ENCODE results near the gene FYB1. TPM values are rescaled to one million over a fixed set of nuclear protein-coding genes. Genes with fewer than 3 reads are reported as not detected.

FYB1 gene
- total RNA-seq, 2 experiments from 2014 or later = 0.16 TPM; not detected in 1

- no peaks in the 10 kb centered on the region for H3K36me3 ChIP-seq (ENCODE audit: insufficient read depth, low read length)
- no peak overlapping the region for H3K4me3 ChIP-seq (ENCODE audit: low read depth, low read length, poor library complexity, severe bottlenecking)
- no peaks in the 10 kb centered on the region for H4K20me1 ChIP-seq (ENCODE audit: insufficient read depth, low read length)
- intact Hi-C loops (cut with micrococcal nuclease; ENCODE audit: unreplicated experiment) = no loop called here
- H3K4me1 ChIP-seq (ENCODE audit: insufficient read depth, low read length, poor library complexity, severe bottlenecking) = no peaks in the 10 kb centered on the region
- no peaks in the 10 kb centered on the region for H3K9me3 ChIP-seq (ENCODE audit: low read length)
- ChIA-PET CTCF (ENCODE audit: unreplicated experiment) (no interaction called here), POLR2A (interaction anchor here (0.5 kb wide), 1 partner anchor 40 kb away, joined by 3 read pairs; no protein-coding TSS in a partner anchor)
- H3K79me2 ChIP-seq (ENCODE audit: insufficient read depth, low read depth, low read length) = no peaks in the 10 kb centered on the region
- BruUV-seq (replicated peaks) = no TSS peak
- TF ChIP-seq CTCF (conservative IDR thresholded peaks at IDR 0.05; ENCODE audit: low read length) (no peak), EZH2phosphoT487 (IDR thresholded peaks at IDR 0.05; ENCODE audit: borderline replicate concordance, low read depth, low read length) (no peak)
- no peak overlapping the region for H3K27ac ChIP-seq (ENCODE audit: low read depth, low read length, poor library complexity, severe bottlenecking)
- no peaks in the 10 kb centered on the region for H3K9me2 ChIP-seq (ENCODE audit: insufficient read depth, low read length)
- no peak for DNase-seq (ENCODE audit: low spot score)
- no peak overlapping the region for H3K4me2 ChIP-seq (ENCODE audit: low read length)
- H2AFZ ChIP-seq (ENCODE audit: low read length) = no peak overlapping the region
Observed at GRCh38 chr5:39115644-39116343, 103.6 kb downstream of the FYB1 start.

GRCh38 chr5:39114155-39114554 lies 105.2 kb downstream of the FYB1 start:
- CTCF ChIA-PET (ENCODE audit: unreplicated experiment) = no interaction called here
- no peak overlapping the region for H3K4me3 ChIP-seq (ENCODE audit: low read depth, low read length, poor library complexity, severe bottlenecking)
- no peak for DNase-seq (ENCODE audit: low spot score)
- no peaks in the 10 kb centered on the region for H3K79me2 ChIP-seq (ENCODE audit: insufficient read depth, low read depth, low read length)
- no peaks in the 10 kb centered on the region for H3K4me1 ChIP-seq (ENCODE audit: insufficient read depth, low read length, poor library complexity, severe bottlenecking)
- POLR2A ChIA-PET = no interaction called here
- no peak overlapping the region for H3K27ac ChIP-seq (ENCODE audit: low read depth, low read length, poor library complexity, severe bottlenecking)
- TF ChIP-seq CTCF (conservative IDR thresholded peaks at IDR 0.05; ENCODE audit: low read length) (no peak), EZH2phosphoT487 (IDR thresholded peaks at IDR 0.05; ENCODE audit: borderline replicate concordance, low read depth, low read length) (no peak)
- no peaks in the 10 kb centered on the region for H3K9me3 ChIP-seq (ENCODE audit: low read length)
- intact Hi-C loops (cut with micrococcal nuclease; ENCODE audit: unreplicated experiment) = no loop called here
- H3K36me3 ChIP-seq (ENCODE audit: insufficient read depth, low read length) = no peaks in the 10 kb centered on the region
- no TSS peak for BruUV-seq (replicated peaks)
- no peak overlapping the region for H3K4me2 ChIP-seq (ENCODE audit: low read length)
- no peak overlapping the region for H2AFZ ChIP-seq (ENCODE audit: low read length)
- no peaks in the 10 kb centered on the region for H4K20me1 ChIP-seq (ENCODE audit: insufficient read depth, low read length)
- H3K9me2 ChIP-seq (ENCODE audit: insufficient read depth, low read length) = no peaks in the 10 kb centered on the region

- TF ChIP-seq EZH2phosphoT487 (IDR thresholded peaks at IDR 0.05; ENCODE audit: borderline replicate concordance, low read depth, low read length) (no peak), CTCF (conservative IDR thresholded peaks at IDR 0.05; ENCODE audit: low read length) (no peak)
- POLR2A ChIA-PET = no interaction called here
- CTCF ChIA-PET (ENCODE audit: unreplicated experiment) = no interaction called here
- Histone ChIP-seq H3K4me2 (ENCODE audit: low read length) (no peak overlapping the region), H3K79me2 (ENCODE audit: insufficient read depth, low read depth, low read length) (no peaks in the 10 kb centered on the region), H3K27ac (ENCODE audit: low read depth, low read length, poor library complexity, severe bottlenecking) (no peak overlapping the region), H3K4me1 (ENCODE audit: insufficient read depth, low read length, poor library complexity, severe bottlenecking) (no peaks in the 10 kb centered on the region), H3K9me3 (ENCODE audit: low read length) (no peaks in the 10 kb centered on the region), H3K4me3 (ENCODE audit: low read depth, low read length, poor library complexity, severe bottlenecking) (no peak overlapping the region), H3K36me3 (ENCODE audit: insufficient read depth, low read length) (no peaks in the 10 kb centered on the region), H2AFZ (ENCODE audit: low read length) (no peak overlapping the region), H4K20me1 (ENCODE audit: insufficient read depth, low read length) (no peaks in the 10 kb centered on the region), H3K9me2 (ENCODE audit: insufficient read depth, low read length) (no peaks in the 10 kb centered on the region)
- intact Hi-C loops (cut with micrococcal nuclease; ENCODE audit: unreplicated experiment) = no loop called here
- no peak for DNase-seq (ENCODE audit: low spot score)
- no TSS peak for BruUV-seq (replicated peaks)
Observed at GRCh38 chr5:39113354-39113953, 105.9 kb downstream of the FYB1 start.
